GM21717 (cell line): ENCODE measurements around the gene FRMD4A.
"Not testable (repeated sequence)": the region's sequence is repeated elsewhere in the genome, so short reads cannot be mapped to it uniquely, and the experiment has no call there.

Experiments
- ATAC-seq: cut with Tn5 transposase; IDR thresholded peaks from one replicate; pipeline ENCODE4 v1.9.1; 2021; ENCODE audit warnings: mild to moderate bottlenecking, moderate library complexity; ENCODE audit not compliant: unreplicated experiment

Gene FRMD4A

GRCh38 chr10:13924040-13924725, 406.5 kb downstream of the FRMD4A start:
- ATAC-seq, result no peak

DNA sequence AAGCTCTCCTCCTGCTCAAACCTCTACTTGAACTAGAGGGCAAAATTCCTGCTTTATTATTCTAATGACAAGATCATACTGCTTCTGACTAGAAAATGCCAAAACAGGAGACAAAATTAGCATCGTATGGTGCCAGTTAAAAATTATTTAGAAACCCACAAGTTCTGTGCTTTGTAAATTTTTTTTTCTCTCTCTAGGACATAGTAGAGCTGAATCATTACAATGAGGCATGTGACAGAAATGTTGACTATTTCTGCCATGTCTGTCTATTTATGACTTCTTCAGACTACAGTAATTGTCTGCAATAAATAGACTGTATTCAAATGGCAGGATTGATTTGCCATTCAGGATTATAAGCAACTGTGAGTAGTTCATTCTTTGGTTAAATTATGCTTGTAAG, 408.1 kb downstream of the FRMD4A start:
- ATAC-seq, result no peak

DNA sequence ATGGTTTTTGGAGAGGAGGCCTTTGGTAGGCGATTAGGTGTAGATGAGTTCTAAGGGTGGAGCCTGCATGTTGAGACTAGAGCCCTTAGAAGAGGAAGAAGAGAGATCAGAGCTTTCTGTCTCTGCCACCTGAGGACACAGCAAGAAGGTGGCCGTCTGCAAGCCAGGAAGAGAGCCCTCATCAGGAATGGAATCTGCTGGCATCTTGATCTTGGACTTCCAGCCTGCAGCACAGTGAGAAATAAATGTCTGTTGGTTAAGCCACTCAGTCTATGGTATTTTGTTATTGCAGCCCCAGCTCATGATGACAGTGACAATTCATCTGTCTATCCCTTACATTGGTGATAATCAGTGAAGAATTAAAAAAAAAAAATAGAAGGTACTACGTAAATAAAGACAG, 408.8 kb downstream of the FRMD4A start:
- no peak for ATAC-seq

GRCh38 chr10:13921131-13921530, 409.6 kb downstream of the FRMD4A start:
- ATAC-seq, result not testable (repeated sequence)

- no peak for ATAC-seq
These were observed 410.3 kb downstream of the FRMD4A start for GRCh38 chr10:13920465-13920864.

DNA sequence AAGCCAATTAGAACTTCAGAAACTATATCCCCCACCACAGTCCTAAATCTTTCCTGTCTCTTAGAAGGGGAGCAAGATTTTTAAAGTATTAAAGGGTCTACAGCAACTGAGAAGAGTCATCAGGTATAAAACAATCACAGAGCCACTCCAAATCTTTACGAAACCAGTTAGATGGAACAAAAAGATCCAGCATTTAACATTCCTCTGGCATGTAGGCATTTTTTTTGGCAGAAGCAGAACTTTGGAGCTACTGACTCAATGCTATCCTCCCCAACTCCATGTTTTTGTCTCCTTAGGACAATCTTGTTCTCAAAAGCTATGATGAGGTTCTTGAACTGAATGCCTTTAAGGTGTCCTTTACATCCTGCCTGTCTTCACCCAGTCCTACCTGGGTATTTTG, 410.7 kb downstream of the FRMD4A start:
- ATAC-seq, result no peak

GRCh38 chr10:13917791-13918190, 412.9 kb downstream of the FRMD4A start:
- no peak for ATAC-seq

DNA sequence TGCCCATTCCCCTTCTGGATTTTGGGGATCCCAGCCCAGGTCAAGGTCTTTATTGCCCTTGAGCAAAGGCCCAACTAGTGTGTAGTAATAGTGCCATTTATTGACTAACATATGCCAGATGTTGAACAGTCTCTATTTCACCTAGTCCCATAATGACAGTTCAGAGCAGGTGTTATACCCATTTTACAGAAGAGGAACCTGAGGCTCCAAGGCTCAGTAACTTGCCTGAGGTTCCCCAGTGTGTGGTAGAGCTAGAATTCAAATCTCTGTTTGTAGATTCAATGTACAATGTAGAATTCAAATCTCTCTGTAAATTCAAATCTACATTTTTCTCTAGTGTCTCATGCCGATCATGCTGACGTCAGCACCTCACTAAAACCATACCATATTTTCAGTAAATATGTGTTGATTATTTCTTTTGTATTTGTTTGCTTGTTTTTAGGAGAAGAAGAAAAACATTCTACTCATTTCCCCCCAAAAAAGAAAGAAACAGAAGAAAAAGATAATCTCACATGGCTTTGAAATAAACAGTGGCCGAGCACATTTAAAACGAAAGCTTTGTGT, 414.3 kb downstream of the FRMD4A start:
- ATAC-seq, result no peak

- ATAC-seq, result no peak
These were observed 415.0 kb downstream of the FRMD4A start for GRCh38 chr10:13915710-13916109.

GRCh38 chr10:13913897-13914296, 416.8 kb downstream of the FRMD4A start:
- ATAC-seq, result no peak

- no peak for ATAC-seq
These were observed 418.8 kb downstream of the FRMD4A start for GRCh38 chr10:13911821-13912520.

GRCh38 chr10:13909516-13910258, 421.0 kb downstream of the FRMD4A start:
- ATAC-seq, result no peak

GRCh38 chr10:13908475-13908874, 422.2 kb downstream of the FRMD4A start:
- no peak for ATAC-seq

- no peak for ATAC-seq
These were observed 423.2 kb downstream of the FRMD4A start for GRCh38 chr10:13907570-13907969.

- no peak for ATAC-seq
These were observed 425.4 kb downstream of the FRMD4A start for GRCh38 chr10:13905281-13905680.

- ATAC-seq, result no peak
These were observed 426.7 kb downstream of the FRMD4A start for GRCh38 chr10:13904064-13904463.

- no peak for ATAC-seq
These were observed 427.7 kb downstream of the FRMD4A start for GRCh38 chr10:13902868-13903587.

DNA sequence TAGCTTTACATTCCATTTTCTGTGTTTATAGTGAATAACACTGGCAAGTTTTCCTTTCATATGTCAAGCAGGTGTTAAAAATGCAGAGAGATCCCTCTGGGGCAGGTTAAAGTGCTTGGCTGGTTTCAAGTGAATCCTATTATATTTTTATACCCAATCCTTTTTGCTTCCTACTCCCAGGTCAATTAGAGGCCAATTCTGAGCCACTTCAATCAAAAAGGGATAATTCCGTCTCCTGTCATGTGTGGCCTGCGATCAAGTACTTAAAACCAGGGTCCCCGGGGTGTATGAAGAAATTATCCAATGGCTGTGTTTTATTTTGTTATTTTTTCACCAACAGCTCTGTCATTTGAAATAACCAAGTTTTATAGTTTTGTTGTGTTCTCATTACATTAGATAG, 430.8 kb downstream of the FRMD4A start:
- no peak for ATAC-seq

DNA sequence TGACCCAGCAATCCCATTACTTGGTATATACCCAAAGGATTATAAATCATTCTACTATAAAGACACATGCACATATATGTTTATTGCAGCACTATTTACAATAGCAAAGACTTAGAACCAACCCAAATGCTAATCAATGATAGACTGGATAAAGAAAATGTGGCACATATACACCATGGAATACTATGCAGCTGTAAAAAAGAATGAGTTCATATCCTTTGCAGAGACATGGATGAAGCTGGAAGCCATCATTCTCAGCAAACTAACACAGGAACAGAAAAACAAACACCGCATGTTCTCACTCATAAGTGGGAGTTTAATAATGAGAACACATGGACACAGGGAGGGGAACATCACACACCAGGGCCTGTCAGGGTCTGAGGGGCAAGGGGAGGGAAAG, 434.6 kb downstream of the FRMD4A start:
- ATAC-seq, result not testable (repeated sequence)

- ATAC-seq, result no peak
These were observed 436.2 kb downstream of the FRMD4A start for GRCh38 chr10:13894412-13895093.
